SU-DHL-6 (cell line): Measurements from ENCODE around the gene HOXB6.

ENCODE experiments used
- EZH2phosphoT487 ChIP-seq: fragments of 200-600 bp; sonication (generic), shearing (Covaris generic); conservative IDR thresholded peaks from 2 replicates; pipeline ENCODE4 v1.6.1; 2018; ENCODE audit warnings: mild to moderate bottlenecking, antibody characterized with exemption, low read length, moderate library complexity, mixed read lengths
- TF ChIP-seq, protein P1 (sequence below): fragments of 200-600 bp; sonication (generic); IDR thresholded peaks from one replicate; pipeline ENCODE4 v1.5.1; 2017; ENCODE audit warnings: antibody characterized with exemption, mild to moderate bottlenecking, low read length, moderate library complexity; ENCODE audit not compliant: insufficient read depth, poor library complexity, severe bottlenecking

DNA sequence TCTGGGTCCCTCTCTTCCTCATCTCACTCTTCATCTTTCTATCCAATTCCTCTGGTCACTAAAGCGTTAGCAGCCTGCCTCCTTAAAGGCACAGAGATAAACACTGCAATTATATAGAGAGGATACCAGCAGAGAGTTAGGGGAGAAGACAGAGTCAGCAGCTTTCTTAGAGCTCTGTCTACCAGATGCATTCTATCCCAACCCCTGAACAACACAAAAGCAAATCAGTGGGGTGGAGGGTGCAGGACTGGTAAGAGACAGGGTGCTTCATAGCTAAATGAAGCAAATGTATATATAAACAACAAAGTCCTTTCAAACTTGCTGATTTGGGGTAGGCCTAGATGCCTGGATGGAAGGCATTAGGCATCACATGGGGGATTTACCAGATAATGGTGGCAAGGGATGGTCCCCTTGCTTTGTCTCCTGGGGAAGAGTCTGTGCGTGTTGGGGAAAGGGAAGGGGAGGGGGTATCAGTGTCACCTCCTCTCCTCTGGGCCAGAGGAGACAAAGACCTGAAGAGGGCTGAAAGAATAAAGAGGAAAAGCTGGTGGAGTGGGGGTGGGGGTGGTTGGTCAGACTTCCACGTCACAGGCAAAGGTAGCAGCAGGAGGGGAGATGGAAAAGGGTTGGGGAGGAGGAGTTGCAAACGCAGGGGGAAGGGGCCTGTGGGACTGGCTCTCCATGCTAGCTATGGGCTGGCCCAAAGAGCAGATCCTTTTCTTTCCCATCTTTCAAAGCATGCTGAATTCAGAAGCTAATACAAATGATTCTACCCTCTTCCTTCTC, 38.7 kb downstream of the HOXB6 start:
- TF ChIP-seq, protein P1, sequence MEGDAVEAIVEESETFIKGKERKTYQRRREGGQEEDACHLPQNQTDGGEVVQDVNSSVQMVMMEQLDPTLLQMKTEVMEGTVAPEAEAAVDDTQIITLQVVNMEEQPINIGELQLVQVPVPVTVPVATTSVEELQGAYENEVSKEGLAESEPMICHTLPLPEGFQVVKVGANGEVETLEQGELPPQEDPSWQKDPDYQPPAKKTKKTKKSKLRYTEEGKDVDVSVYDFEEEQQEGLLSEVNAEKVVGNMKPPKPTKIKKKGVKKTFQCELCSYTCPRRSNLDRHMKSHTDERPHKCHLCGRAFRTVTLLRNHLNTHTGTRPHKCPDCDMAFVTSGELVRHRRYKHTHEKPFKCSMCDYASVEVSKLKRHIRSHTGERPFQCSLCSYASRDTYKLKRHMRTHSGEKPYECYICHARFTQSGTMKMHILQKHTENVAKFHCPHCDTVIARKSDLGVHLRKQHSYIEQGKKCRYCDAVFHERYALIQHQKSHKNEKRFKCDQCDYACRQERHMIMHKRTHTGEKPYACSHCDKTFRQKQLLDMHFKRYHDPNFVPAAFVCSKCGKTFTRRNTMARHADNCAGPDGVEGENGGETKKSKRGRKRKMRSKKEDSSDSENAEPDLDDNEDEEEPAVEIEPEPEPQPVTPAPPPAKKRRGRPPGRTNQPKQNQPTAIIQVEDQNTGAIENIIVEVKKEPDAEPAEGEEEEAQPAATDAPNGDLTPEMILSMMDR, result no peak
- TF ChIP-seq EZH2phosphoT487, result no peak
